ENCODE measurements around the gene MEN1. TPM values are rescaled to one million over a fixed set of nuclear protein-coding genes. Genes with fewer than 3 reads are reported as not detected.

The MEN1 gene
- total RNA-seq, 1 experiment from 2014 or later, result 54.5 TPM

GRCh38 chr11:64769283-64769682 lies 41.1 kb downstream of the MEN1 start:
- in situ Hi-C loops (cut with HindIII; ENCODE audit: low pct_unique_long_range_greater_than_20kb, low sequenced_read_pairs), result no loop called here
- no peak for TF ChIP-seq TCF7L2 (IDR thresholded peaks at IDR 0.05; ENCODE audit: low read depth, low read length)
- TF ChIP-seq CTCF (IDR thresholded peaks at IDR 0.05), result no peak
- TF ChIP-seq POLR2AphosphoS5 (IDR thresholded peaks at IDR 0.05; ENCODE audit: low read depth, low read length), result no peak; the same call in 1 of the 2 replicates
- no peak for TF ChIP-seq SIN3A (IDR thresholded peaks at IDR 0.05; ENCODE audit: borderline replicate concordance, insufficient read depth, low read depth, low read length)
- TF ChIP-seq REST (IDR thresholded peaks at IDR 0.05; ENCODE audit: insufficient read depth in 1 of 2, low read depth in 2 of 2, low read length in 1 of 2), result no peak
- ChIA-PET CTCF (no interaction called here), POLR2A (no interaction called here)
- Histone ChIP-seq H3K27me3 (ENCODE audit: control insufficient read depth, insufficient read depth, low read length) (no peaks in the 10 kb centered on the region), H3K4me1 (ENCODE audit: control insufficient read depth, insufficient read depth, low read length) (peaks cover 8% of the 10 kb centered on the region), H3K4me3 (ENCODE audit: low read depth in 2 of 2, low read length in 2 of 2) (no peak overlapping the region), H3K36me3 (ENCODE audit: control insufficient read depth, insufficient read depth, low read length) (peaks cover 79% of the 10 kb centered on the region), H3K27ac (ENCODE audit: low read length) (no peak overlapping the region), H3K9me3 (ENCODE audit: control insufficient read depth, insufficient read depth, low read depth, low read length) (no peaks in the 10 kb centered on the region)
- intact Hi-C loops (cut with micrococcal nuclease; ENCODE audit: unreplicated experiment), result no loop called here
- BruUV-seq (replicated peaks), result no TSS peak
- no peak for ATAC-seq
- no peak for DNase-seq (ENCODE audit: low read depth, low spot score)

GRCh38 chr11:64768300-64768694 lies 42.1 kb downstream of the MEN1 start:
- no peak overlapping the region for H3K4me3 ChIP-seq (ENCODE audit: low read depth in 2 of 2, low read length in 2 of 2)
- TF ChIP-seq SIN3A (IDR thresholded peaks at IDR 0.05; ENCODE audit: borderline replicate concordance, insufficient read depth, low read depth, low read length), result no peak
- TF ChIP-seq CTCF (IDR thresholded peaks at IDR 0.05), result no peak
- TF ChIP-seq TCF7L2 (IDR thresholded peaks at IDR 0.05; ENCODE audit: low read depth, low read length), result no peak
- TF ChIP-seq REST (IDR thresholded peaks at IDR 0.05; ENCODE audit: insufficient read depth in 1 of 2, low read depth in 2 of 2, low read length in 1 of 2), result no peak
- TF ChIP-seq POLR2AphosphoS5 (IDR thresholded peaks at IDR 0.05; ENCODE audit: low read depth, low read length), result no peak
- ChIA-PET CTCF (interaction anchor here (0.8 kb wide), 1 partner anchor 30 kb away, joined by 4 read pairs; no protein-coding TSS in a partner anchor), POLR2A (interaction anchor here (0.5 kb wide), 1 partner anchor 7 kb away, joined by 3 read pairs; no protein-coding TSS in a partner anchor)
- in situ Hi-C loops (cut with HindIII; ENCODE audit: low pct_unique_long_range_greater_than_20kb, low sequenced_read_pairs) (no loop called here), intact Hi-C loops (cut with micrococcal nuclease; ENCODE audit: unreplicated experiment) (no loop called here)
- peaks cover 70% of the 10 kb centered on the region for H3K36me3 ChIP-seq (ENCODE audit: control insufficient read depth, insufficient read depth, low read length)
- no peak overlapping the region for H3K27ac ChIP-seq (ENCODE audit: low read length)
- no TSS peak for BruUV-seq (replicated peaks)
- H3K4me1 ChIP-seq (ENCODE audit: control insufficient read depth, insufficient read depth, low read length), result peaks cover 18% of the 10 kb centered on the region
- no peak for DNase-seq (ENCODE audit: low read depth, low spot score)
- H3K9me3 ChIP-seq (ENCODE audit: control insufficient read depth, insufficient read depth, low read depth, low read length), result no peaks in the 10 kb centered on the region
- no peak for ATAC-seq
- no peaks in the 10 kb centered on the region for H3K27me3 ChIP-seq (ENCODE audit: control insufficient read depth, insufficient read depth, low read length)

Data from Panc1 (cell line).